AG04450 (cell line): ENCODE results near the gene RUNDC1. TPM values are rescaled to one million over a fixed set of nuclear protein-coding genes. Genes with fewer than 3 reads are reported as not detected.

Experiments used
- CTCF ChIA-PET: fragments of 300-600, 350-600 bp; formaldehyde crosslinking; extraction: SDS; loops from one replicate; lab custom pipeline; 2022; ENCODE audit warnings: antibody characterized with exemption, inconsistent platforms; lab: Charles Lee
- POLR2A ChIA-PET: fragments of 350-600 bp; formaldehyde crosslinking; extraction: SDS; loops from one replicate; lab custom pipeline; 2021; ENCODE audit warnings: antibody characterized with exemption, inconsistent platforms; lab: Yijun Ruan, JAX
- DNase-seq: peaks from one replicate; pipeline ENCODE4 v3.0.0-alpha.2; 2011; ENCODE audit warnings: low read depth, low spot score
- H3K27ac ChIP-seq: one replicate; pipeline ENCODE4 v1.5.1; 2012; ENCODE audit warnings: low read depth, low read length, control low read depth
- H3K27me3 ChIP-seq: one replicate; pipeline ENCODE4 v1.6.0; 2012; ENCODE audit warnings: low read length; ENCODE audit not compliant: control insufficient read depth, insufficient read depth
- H3K4me3 ChIP-seq: 2 replicates; pipeline ENCODE4 v1.5.1; 2011; ENCODE audit warnings: mild to moderate bottlenecking, low read depth, low read length, control low read depth
- H3K9me3 ChIP-seq: 2 replicates; pipeline ENCODE4 v1.5.1; 2012; ENCODE audit warnings: low read length; ENCODE audit not compliant: control insufficient read depth, insufficient read depth
- CTCF ChIP-seq: IDR thresholded peaks from 2 replicates; pipeline ENCODE4 v1.5.1; 2011; ENCODE audit warnings: low read depth, low read length, control low read depth, inconsistent platforms
- polyA plus RNA-seq: library from polyadenylated mRNA; depleted of rRNA; stranded (reverse); fragments of >200 nt; gene quantifications from 2 replicates; pipeline ENCODE4 v1.2.3, GENCODE V29; 2011

Gene RUNDC1
- polyA plus RNA-seq, 1 experiment: 9.4 TPM

- H3K4me3 ChIP-seq: no peak overlapping the region
- TF ChIP-seq CTCF: no peak
- no peak for DNase-seq
- H3K27me3 ChIP-seq: no peaks in the 10 kb centered on the region
- ChIA-PET CTCF (interaction anchor here (1.5 kb wide), 1 partner anchor 11 kb away, joined by 6 read pairs; no protein-coding TSS in a partner anchor), POLR2A (interaction anchor here (0.6 to 2.6 kb wide), 2 partner anchors 15 to 53 kb away, joined by 5 to 10 read pairs; partner anchors contain the start of gene RPL27)
- no peaks in the 10 kb centered on the region for H3K9me3 ChIP-seq
- H3K27ac ChIP-seq: no peak overlapping the region
Observed at GRCh38 chr17:43013296-43013695, 32.9 kb downstream of the RUNDC1 start.

- TF ChIP-seq CTCF: no peak
- ChIA-PET CTCF (interaction anchor here (0.8 to 1.7 kb wide), 2 partner anchors 16 to 189 kb away, joined by 3 to 5 read pairs; partner anchors contain the start of gene RPL27), POLR2A (interaction anchor here (0.6 to 2.6 kb wide), 2 partner anchors 16 to 52 kb away, joined by 5 to 10 read pairs; partner anchors contain the start of gene RPL27)
- Histone ChIP-seq H3K27me3 (no peaks in the 10 kb centered on the region), H3K4me3 (no peak overlapping the region), H3K27ac (no peak overlapping the region), H3K9me3 (no peaks in the 10 kb centered on the region)
- no peak for DNase-seq
Observed at GRCh38 chr17:43014020-43014648, 33.8 kb downstream of the RUNDC1 start.

GRCh38 chr17:43014649-43015542 lies 34.5 kb downstream of the RUNDC1 start:
- CTCF ChIA-PET: interaction anchor here (0.8 to 1.7 kb wide), 2 partner anchors 17 to 190 kb away, joined by 3 to 5 read pairs; partner anchors contain the start of gene RPL27
- POLR2A ChIA-PET: interaction anchor here (0.6 to 1.0 kb wide), 3 partner anchors 17 to 301 kb away, joined by 3 to 4 read pairs (median 3); partner anchors contain the start of gene RPL27

GRCh38 chr17:43015579-43015978 lies 35.2 kb downstream of the RUNDC1 start:
- POLR2A ChIA-PET: interaction anchor here (0.6 to 1.0 kb wide), 4 partner anchors 11 to 300 kb away, joined by 3 to 6 read pairs (median 4); partner anchors contain the start of gene RPL27
- TF ChIP-seq CTCF: no peak
- Histone ChIP-seq H3K9me3 (no peaks in the 10 kb centered on the region), H3K4me3 (no peak overlapping the region), H3K27me3 (no peaks in the 10 kb centered on the region), H3K27ac (no peak overlapping the region)
- DNase-seq: no peak
- CTCF ChIA-PET: interaction anchor here (1.7 kb wide), 1 partner anchor 18 kb away, joined by 5 read pairs; the partner anchor contains the start of gene RPL27

More at GRCh38 chr17:43014649-43015542, 34.5 kb downstream of the RUNDC1 start:
- DNase-seq: no peak
- no peak for TF ChIP-seq CTCF
- Histone ChIP-seq H3K27me3 (no peaks in the 10 kb centered on the region), H3K9me3 (no peaks in the 10 kb centered on the region), H3K4me3 (no peak overlapping the region), H3K27ac (no peak overlapping the region)
